ENCODE measurements around the gene GNAQ.
"Not testable (repeated sequence)": the region's sequence is repeated elsewhere in the genome, so short reads cannot be mapped to it uniquely, and the experiment has no call there.

The GNAQ gene

DNA sequence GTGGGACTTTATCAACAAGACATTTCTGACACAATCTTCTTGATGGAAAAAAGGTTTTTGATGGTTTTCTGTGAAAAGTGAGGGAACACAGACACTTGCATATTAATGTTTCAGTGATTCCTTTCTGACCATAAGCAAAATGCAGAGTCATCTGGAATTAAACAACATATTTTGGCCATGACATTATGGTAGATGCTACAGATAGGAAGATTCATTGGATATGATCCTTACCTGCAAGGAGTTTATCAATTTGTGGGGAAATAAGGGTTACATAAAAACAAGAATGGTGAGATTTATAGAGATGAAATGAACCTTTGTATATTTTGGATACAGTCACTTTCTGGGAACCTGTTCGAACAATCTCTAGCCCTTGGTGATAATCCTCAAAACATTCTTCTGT lies 228.2 kb downstream of the GNAQ start:
- in situ Hi-C loops (cut with MboI; ENCODE audit: low sequenced_read_pairs) = no loop called here

DNA sequence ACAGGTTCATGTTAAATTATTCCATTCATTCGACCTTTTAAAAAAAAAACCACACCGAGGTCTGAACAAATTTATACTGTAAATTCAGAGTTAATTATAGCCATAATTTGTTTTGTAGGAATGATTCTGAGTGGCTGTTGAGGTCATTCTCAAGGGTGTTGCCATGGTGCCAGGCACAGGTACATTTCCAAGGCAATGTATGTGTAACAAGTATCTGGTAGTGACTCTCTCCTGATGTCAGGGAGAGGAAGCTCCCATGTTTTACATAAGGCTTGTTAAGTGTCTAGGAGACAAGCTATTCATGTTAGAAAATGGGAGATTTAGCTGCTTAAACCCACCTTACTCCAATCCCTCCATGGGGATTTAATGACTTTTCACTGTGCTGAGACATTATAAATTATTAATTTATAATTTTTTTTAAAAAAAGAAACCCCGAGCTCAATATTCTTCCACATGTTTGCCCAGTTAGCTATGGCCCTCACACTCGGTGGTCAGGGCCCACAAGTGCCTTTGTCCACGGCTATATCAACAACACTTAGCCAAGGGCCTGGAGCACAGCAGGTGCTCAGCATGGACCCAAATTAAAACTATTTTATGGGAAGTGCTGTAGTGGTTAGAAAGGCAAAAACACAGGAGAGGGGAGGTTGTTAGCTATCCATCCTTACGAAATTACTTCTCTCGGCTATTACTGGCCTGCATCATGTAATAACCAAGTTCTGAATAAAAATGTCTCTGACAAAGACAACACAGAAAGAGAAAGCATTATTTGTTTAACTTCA lies 228.9 kb downstream of the GNAQ start:
- in situ Hi-C loops (cut with MboI; ENCODE audit: low sequenced_read_pairs) = no loop called here

GRCh38 chr9:77802064-77802463 lies 229.5 kb downstream of the GNAQ start:
- in situ Hi-C loops (cut with MboI; ENCODE audit: low sequenced_read_pairs) = no loop called here

GRCh38 chr9:77800924-77801551 lies 230.6 kb downstream of the GNAQ start:
- in situ Hi-C loops (cut with MboI; ENCODE audit: low sequenced_read_pairs) = no loop called here

- in situ Hi-C loops (cut with MboI; ENCODE audit: low sequenced_read_pairs) = no loop called here
Measured at GRCh38 chr9:77798140-77798539, 233.5 kb downstream of the GNAQ start.

DNA sequence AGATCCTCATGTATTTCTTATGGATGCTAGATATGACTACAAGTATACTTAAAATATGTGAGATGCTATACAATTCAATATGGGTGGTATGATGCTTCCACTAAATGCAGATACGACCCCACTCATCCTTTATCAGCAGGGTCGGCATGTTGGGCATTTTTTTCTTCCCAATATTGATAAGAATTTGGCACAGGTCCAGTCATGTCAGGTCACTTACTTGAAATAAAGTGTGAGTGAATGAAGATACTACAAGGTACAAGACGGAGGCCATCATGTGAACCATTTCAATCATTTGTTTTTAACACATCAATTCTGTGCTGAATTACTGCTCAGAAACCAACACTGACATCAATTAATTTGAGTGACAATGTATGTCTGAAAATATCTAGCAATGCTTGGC lies 236.6 kb downstream of the GNAQ start:
- in situ Hi-C loops (cut with MboI; ENCODE audit: low sequenced_read_pairs) = no loop called here

DNA sequence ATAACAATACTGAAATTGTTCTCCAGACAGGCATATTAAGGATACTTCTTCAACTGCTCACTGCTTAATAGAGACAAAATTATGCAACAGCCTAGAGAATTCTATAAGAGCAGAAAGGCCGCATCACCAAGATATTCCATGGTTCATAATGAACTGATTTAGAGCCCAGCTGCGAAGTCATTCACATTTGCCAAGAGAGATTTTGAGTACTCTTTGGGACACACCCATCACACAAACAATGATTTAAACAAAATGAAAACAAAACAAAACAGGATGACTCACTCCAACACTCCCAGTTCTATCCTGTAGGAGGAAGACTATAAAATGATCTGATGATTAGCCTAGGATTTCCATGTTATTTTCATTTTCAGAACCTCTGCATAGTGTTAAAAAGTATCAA lies 237.8 kb downstream of the GNAQ start:
- in situ Hi-C loops (cut with MboI; ENCODE audit: low sequenced_read_pairs) = no loop called here

- in situ Hi-C loops (cut with MboI; ENCODE audit: low sequenced_read_pairs) = no loop called here
Measured at GRCh38 chr9:77789891-77790290, 241.7 kb downstream of the GNAQ start.

- in situ Hi-C loops (cut with MboI; ENCODE audit: low sequenced_read_pairs) = no loop called here
Measured at GRCh38 chr9:77785341-77785740, 246.3 kb downstream of the GNAQ start.

DNA sequence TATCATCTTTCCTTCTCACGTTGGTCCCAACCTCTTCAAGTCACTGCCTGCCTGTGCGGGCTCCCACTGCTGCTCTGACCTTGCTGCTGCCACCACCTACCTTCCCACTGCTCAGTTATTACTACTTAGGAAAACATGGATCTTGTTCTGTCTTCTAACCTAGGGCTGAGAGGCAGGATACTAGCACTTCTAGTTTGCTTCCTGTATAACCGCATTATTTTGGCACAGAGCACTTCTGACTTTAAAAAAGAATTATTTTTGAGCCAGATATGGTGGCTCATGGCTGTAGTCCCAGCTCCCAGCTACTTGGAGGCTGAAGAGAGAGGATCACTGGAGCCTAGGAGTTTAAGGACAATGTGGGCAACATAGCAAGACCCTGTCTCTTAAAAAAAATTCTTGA lies 248.1 kb downstream of the GNAQ start:
- in situ Hi-C loops (cut with MboI; ENCODE audit: low sequenced_read_pairs) = no loop called here

- in situ Hi-C loops (cut with MboI; ENCODE audit: low sequenced_read_pairs) = no loop called here
Measured at GRCh38 chr9:77779010-77779409, 252.6 kb downstream of the GNAQ start.

GRCh38 chr9:77773381-77773780 lies 258.2 kb downstream of the GNAQ start:
- in situ Hi-C loops (cut with MboI; ENCODE audit: low sequenced_read_pairs) = no loop called here

DNA sequence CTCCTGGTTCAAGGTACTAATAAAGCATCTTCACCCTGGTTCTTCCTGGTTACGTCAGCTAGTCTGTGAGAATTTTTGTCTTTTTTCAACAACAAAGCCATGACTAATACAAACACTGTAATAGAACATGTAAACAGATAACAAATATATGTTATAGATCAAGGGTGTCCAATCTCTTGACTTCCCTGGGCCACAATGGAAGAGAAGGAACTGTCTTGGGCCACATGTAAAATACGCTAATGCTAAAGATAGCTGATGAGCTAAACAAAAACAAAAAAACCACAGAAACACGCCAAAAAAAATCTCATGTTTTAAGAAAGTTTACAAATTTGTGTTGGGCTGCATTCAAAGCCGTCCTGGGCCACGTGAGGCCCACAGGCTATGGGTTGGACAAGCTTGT lies 259.0 kb downstream of the GNAQ start:
- in situ Hi-C loops (cut with MboI; ENCODE audit: low sequenced_read_pairs) = no loop called here

DNA sequence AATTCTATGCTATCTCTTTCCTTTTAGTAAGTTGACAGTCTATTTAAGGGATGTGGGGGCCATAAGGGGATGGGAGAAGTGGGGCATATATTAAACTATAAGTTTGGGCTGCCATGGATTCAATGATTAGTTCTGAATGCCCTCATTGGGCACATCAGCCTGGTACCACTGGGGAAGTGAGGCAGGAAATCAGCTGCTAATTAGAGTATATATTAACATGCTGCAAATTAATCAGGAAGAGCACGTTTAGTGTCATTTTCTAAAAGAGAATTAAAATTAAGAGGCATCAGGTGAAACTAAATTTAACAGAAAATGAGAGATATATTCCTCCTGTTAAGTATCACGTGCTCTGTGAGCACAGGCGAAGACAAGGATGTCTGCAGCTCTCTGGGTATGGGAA lies 260.4 kb downstream of the GNAQ start:
- in situ Hi-C loops (cut with MboI; ENCODE audit: low sequenced_read_pairs) = no loop called here

DNA sequence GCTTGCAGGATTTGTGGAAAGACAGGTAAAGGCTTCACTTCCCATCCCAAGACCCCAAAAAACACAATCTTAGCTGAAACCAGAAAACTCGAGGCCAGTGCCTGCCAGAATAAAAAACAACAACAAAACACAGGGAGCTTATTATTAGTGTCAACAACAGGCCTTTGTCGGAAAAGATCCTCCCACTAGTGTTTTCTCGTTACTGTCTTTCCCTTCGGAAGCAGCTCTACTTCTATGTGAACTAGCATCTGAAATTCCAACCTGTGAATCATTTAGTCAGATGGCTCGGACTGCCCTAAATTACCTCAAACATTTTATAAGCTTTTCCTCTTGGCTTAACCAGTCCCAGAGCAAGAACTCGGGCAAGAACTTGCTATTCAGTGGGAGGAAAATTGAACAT lies 261.3 kb downstream of the GNAQ start:
- in situ Hi-C loops (cut with MboI; ENCODE audit: low sequenced_read_pairs) = no loop called here

- in situ Hi-C loops (cut with MboI; ENCODE audit: low sequenced_read_pairs) = no loop called here
Measured at GRCh38 chr9:77769246-77769645, 262.4 kb downstream of the GNAQ start.

GRCh38 chr9:77766587-77766986 lies 265.0 kb downstream of the GNAQ start:
- in situ Hi-C loops (cut with MboI; ENCODE audit: low sequenced_read_pairs) = no loop called here

DNA sequence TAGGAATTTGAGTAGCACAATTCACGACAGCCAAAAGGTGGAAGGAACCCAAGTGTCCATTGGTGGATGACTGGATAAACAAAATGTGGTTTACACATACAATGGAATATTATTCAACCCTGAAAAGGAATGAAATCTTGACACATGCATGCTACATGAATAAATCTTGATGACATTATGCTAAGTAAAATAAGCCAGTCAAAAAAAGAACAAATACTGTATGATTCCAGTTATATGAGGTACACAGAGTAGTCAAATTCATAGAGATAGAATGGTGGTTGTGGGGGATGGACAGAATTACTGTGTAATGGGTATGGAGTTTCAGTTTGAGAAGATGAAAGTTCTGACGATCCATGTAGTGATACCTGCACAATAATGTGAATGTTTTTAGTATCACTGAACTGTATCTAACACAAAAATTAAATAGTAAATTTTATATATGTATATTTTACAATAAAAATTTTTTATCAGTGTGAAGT lies 265.8 kb downstream of the GNAQ start:
- in situ Hi-C loops (cut with MboI; ENCODE audit: low sequenced_read_pairs) = no loop called here

GRCh38 chr9:77764894-77765780 lies 266.5 kb downstream of the GNAQ start:
- in situ Hi-C loops (cut with MboI; ENCODE audit: low sequenced_read_pairs) = no loop called here

DNA sequence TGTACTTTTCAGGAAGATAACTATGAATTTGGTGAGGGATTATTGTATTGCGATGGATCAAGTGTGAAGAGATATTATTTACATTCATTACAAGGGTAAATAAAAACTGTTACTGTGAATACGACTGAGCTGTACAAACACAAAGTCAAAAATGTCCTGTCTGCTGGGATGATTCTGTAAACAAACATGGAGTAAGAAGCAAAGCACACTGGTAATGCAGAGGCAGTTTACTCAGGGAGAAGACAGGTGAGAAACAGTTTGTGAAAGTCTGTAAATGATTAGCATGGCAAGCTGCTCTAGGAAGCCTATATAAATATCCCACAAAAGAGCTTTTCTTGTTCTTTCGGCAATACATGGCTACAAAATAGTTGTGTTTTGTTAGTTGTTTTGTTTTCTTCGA lies 268.0 kb downstream of the GNAQ start:
- in situ Hi-C loops (cut with MboI; ENCODE audit: low sequenced_read_pairs) = no loop called here

DNA sequence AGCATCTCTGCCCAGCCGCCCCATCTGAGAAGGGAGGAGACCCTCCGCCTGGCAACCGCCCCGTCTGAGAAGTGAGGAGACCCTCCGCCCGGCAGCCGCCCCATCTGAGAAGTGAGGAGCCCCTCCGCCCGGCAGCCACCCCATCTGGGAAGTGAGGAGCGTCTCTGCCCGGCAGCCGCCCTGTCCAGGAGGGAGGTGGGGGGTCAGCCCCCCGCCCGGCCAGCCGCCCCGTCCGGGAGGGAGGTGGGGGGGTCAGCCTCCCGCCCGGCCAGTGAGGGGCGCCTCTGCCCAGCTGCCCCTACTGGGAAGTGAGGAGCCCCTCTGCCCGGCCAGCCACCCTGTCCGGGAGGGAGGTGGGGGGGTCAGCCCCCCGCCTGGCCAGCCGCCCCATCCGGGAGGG lies 270.7 kb downstream of the GNAQ start:
- in situ Hi-C loops (cut with MboI; ENCODE audit: low sequenced_read_pairs) = not testable (repeated sequence)

GRCh38 chr9:77759391-77759790 lies 272.2 kb downstream of the GNAQ start:
- in situ Hi-C loops (cut with MboI; ENCODE audit: low sequenced_read_pairs) = no loop called here
